ENCODE measurements around the gene ST3GAL2. TPM values are rescaled to one million over a fixed set of nuclear protein-coding genes. Genes with fewer than 3 reads are reported as not detected.

ST3GAL2 gene
- total RNA-seq, 1 donor from 2014 or later, result 14.0 TPM

GRCh38 chr16:70421014-70421413, 17.9 kb downstream of the ST3GAL2 start:
- Histone ChIP-seq H3K4me1 (peaks cover 31% of the 10 kb centered on the region), H3K9me3 (no peaks in the 10 kb centered on the region), H3K27me3 (no peaks in the 10 kb centered on the region), H3K36me3 (no peaks in the 10 kb centered on the region), H3K27ac (no peak overlapping the region), H3K4me3 (no peak overlapping the region)
- DNase-seq (ENCODE audit: extremely low spot score in 2 of 2), result no peak
- TF ChIP-seq CTCF (IDR thresholded peaks at IDR 0.05) (no peak), POLR2A (IDR thresholded peaks at IDR 0.05) (no peak), POLR2AphosphoS5 (IDR thresholded peaks at IDR 0.05; ENCODE audit: insufficient read depth in 1 of 2, low read depth in 1 of 2) (no peak)
- intact Hi-C loops (cut with DNase I), result no loop called here

GRCh38 chr16:70419384-70420327, 19.2 kb downstream of the ST3GAL2 start:
- Histone ChIP-seq H3K36me3 (no peaks in the 10 kb centered on the region), H3K4me3 (no peak overlapping the region), H3K9me3 (no peaks in the 10 kb centered on the region), H3K4me1 (peaks cover 31% of the 10 kb centered on the region), H3K27me3 (no peaks in the 10 kb centered on the region), H3K27ac (no peak overlapping the region)
- TF ChIP-seq POLR2A (IDR thresholded peaks at IDR 0.05) (no peak), POLR2AphosphoS5 (IDR thresholded peaks at IDR 0.05; ENCODE audit: insufficient read depth in 1 of 2, low read depth in 1 of 2) (no peak), CTCF (IDR thresholded peaks at IDR 0.05) (no peak)
- DNase-seq (ENCODE audit: extremely low spot score in 2 of 2), result no peak
- intact Hi-C loops (cut with DNase I), result loop anchor here (5.0 kb wide), 1 partner anchor 53 kb away; no protein-coding TSS in a partner anchor

DNA sequence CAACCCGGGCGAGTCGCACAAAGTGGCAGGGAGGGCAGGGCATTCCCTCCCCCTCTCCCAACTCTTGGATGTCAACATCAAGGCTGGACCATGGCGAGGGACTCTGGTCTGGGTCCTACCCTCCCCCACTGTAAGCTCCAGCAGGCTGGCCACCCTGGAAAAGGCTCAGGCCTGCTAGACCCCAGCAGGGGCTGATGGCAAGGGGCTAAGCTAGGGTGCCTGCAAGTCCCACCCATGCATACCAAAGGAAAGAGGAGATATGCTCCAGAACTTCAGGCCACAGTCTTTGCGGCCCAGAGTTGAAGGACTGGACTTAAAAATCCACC, 19.9 kb downstream of the ST3GAL2 start:
- Histone ChIP-seq H3K27me3 (no peaks in the 10 kb centered on the region), H3K9me3 (no peaks in the 10 kb centered on the region), H3K4me3 (no peak overlapping the region), H3K4me1 (peaks cover 31% of the 10 kb centered on the region), H3K27ac (no peak overlapping the region), H3K36me3 (no peaks in the 10 kb centered on the region)
- DNase-seq (ENCODE audit: extremely low spot score in 2 of 2), result no peak
- TF ChIP-seq CTCF (IDR thresholded peaks at IDR 0.05) (no peak), POLR2A (IDR thresholded peaks at IDR 0.05) (no peak), POLR2AphosphoS5 (IDR thresholded peaks at IDR 0.05; ENCODE audit: insufficient read depth in 1 of 2, low read depth in 1 of 2) (no peak)
- intact Hi-C loops (cut with DNase I), result loop anchor here (5.0 kb wide), 1 partner anchor 53 kb away; no protein-coding TSS in a partner anchor

DNA sequence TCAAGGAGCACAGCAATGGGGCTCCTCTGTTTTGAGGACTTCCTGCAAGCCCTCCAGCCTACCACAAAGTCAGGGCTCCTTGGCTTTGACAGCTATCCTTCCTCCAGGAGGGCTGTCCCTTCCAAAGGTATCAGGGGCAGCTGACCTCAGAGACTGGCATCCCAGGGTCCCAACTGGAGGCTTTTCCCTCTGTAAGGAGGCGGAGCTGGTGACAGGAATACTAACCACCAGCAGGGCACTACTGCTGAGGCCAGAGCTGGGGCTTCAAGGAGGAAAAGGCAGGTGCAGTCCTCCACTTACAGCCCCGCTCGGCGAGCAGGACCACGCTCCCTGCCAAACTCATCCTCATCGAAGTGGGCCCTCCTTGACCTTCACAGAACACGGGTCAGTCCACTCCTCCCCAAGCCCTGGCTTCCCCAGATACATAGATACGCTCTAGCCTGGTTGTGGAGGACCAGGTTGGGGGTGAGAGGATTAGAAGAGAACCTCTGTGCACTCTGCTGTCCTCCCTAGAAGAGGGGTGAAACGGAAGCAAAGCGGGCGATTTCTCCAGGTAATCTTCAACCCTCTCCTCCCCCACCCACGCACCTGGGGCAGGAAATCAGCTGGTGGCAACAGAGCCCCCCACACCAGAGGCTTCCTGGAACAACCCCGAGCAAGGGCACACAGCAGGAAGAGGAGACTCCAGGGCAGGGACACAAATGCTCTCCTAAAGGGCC, 20.5 kb downstream of the ST3GAL2 start:
- intact Hi-C loops (cut with DNase I), result loop anchor here (5.0 kb wide), 1 partner anchor 54 kb away; no protein-coding TSS in a partner anchor
- TF ChIP-seq CTCF (IDR thresholded peaks at IDR 0.05), result no peak
- no peak for TF ChIP-seq POLR2AphosphoS5 (IDR thresholded peaks at IDR 0.05; ENCODE audit: insufficient read depth in 1 of 2, low read depth in 1 of 2)
- TF ChIP-seq POLR2A (IDR thresholded peaks at IDR 0.05), result no peak
- Histone ChIP-seq H3K9me3 (no peaks in the 10 kb centered on the region), H3K27ac (no peak overlapping the region), H3K36me3 (no peaks in the 10 kb centered on the region), H3K4me1 (peaks cover 31% of the 10 kb centered on the region), H3K27me3 (no peaks in the 10 kb centered on the region), H3K4me3 (no peak overlapping the region)
- DNase-seq (ENCODE audit: extremely low spot score in 2 of 2), result no peak
